GM12892 (cell line): ENCODE measurements around the gene LZTR1.

ENCODE experiments used
- POLR2A ChIP-seq: IDR thresholded peaks from 2 replicates; pipeline ENCODE4 v1.6.1; 2011; ENCODE audit warnings: low read depth, low read length, control low read depth
- TAF1 ChIP-seq: IDR thresholded peaks from 2 replicates; pipeline ENCODE4 v1.6.1; 2011; ENCODE audit warnings: low read depth, mild to moderate bottlenecking, control low read depth, low read length, borderline replicate concordance

DNA sequence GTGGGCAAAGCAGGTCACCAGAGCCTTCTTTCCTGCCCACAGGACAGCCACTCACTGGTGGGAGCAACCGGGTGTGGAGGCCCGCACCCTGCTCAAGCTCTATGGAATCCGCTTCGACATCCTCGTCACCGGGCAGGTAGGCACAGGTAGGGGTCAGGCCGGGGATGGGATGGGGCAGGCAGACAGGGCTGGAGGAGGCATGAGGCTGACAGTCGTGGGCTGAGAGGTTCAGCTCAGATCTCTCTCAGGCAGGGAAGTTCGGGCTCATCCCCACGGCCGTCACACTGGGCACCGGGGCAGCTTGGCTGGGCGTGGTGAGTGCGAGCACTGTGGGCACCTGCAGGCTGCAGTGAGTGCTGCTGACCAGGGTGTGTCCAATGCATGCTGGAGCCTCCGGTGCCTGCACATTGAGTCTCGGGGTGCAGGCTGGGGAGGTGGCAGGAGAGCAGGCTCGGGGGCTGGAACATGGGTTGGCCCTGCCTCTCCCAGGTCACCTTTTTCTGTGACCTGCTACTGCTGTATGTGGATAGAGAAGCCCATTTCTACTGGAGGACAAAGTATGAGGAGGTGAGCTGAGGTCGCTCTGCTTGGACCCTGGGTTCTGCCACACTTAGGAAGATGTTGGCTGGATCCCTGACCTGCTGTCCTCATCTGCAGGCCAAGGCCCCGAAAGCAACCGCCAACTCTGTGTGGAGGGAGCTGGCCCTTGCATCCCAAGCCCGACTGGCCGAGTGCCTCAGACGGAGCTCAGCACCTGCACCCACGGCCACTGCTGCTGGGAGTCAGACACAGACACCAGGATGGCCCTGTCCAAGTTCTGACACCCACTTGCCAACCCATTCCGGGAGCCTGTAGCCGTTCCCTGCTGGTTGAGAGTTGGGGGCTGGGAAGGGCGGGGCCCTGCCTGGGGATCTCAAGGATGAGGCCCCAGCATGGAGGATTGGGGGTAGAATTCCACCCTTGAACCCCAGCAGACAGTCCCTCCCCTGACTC is 44.0 kb downstream of the LZTR1 start:
- TF ChIP-seq POLR2A (no peak), TAF1 (no peak)
